Activated naive CD4-positive, alpha-beta T cell treated with anti-CD3 and anti-CD28 coated beads, Interleukin-2, amount 10 ng/mL, durations not matched to agents 7 days and 5 days (primary cell): ENCODE data around the gene EPHA2.

Source experiments
- CTCF ChIA-PET: fragments of 350-600 bp; sonication (Branson Sonifier 250); formaldehyde crosslinking; loops from one replicate; lab custom pipeline; 2021; ENCODE audit warnings: antibody characterized with exemption; lab: Charles Lee
- DNase-seq: peaks from one replicate; pipeline ENCODE4 v3.0.0-alpha.2; 2020
- H3K27ac Mint-ChIP-seq: one replicate; pipeline ENCODE4 v1.8.0; 2021; ENCODE audit warnings: mild to moderate bottlenecking, moderate library complexity, mixed read lengths
- H3K27me3 Mint-ChIP-seq: one replicate; pipeline ENCODE4 v1.8.0; 2021; ENCODE audit warnings: mild to moderate bottlenecking, mixed read lengths
- H3K36me3 Mint-ChIP-seq: one replicate; pipeline ENCODE4 v1.8.0; 2021; ENCODE audit warnings: mixed read lengths
- H3K4me1 Mint-ChIP-seq: one replicate; pipeline ENCODE4 v1.8.0; 2021; ENCODE audit warnings: mixed read lengths
- H3K4me3 Mint-ChIP-seq: one replicate; pipeline ENCODE4 v1.8.0; 2021; ENCODE audit warnings: mild to moderate bottlenecking, moderate library complexity, mixed read lengths
- H3K9me3 Mint-ChIP-seq: one replicate; pipeline ENCODE4 v1.8.0; 2021; ENCODE audit warnings: mixed read lengths

Gene EPHA2

DNA sequence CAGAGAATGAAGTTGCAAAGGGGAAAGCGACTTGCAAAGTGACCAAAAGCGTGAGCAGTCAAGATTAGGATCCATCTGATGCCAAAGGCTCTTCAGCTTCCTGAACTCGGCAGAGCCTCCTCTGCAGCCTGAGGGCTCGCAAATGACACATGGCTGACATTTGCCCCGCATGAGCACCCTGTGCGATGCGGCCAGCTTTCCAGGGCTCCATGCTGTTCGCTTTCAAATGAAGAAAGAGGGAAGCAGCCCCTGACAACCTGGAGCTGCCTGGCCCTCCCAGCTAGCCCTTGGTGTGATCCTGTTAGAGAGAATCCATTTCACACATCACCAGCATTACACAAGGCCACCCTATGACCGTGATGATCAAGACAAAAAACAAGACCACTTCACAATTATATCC is 62.3 kb downstream of the EPHA2 start:
- no peaks in the 10 kb centered on the region for H3K36me3 Mint-ChIP-seq
- CTCF ChIA-PET = interaction anchor here (1.4 to 2.5 kb wide), 2 partner anchors 11 to 15 kb away, joined by 3 to 8 read pairs; no protein-coding TSS in a partner anchor
- no peak overlapping the region for H3K4me3 Mint-ChIP-seq
- H3K27ac Mint-ChIP-seq = no peak overlapping the region
- H3K9me3 Mint-ChIP-seq = no peaks in the 10 kb centered on the region
- DNase-seq = no peak
- H3K4me1 Mint-ChIP-seq = no peaks in the 10 kb centered on the region
- peaks cover 60% of the 10 kb centered on the region for H3K27me3 Mint-ChIP-seq

DNA sequence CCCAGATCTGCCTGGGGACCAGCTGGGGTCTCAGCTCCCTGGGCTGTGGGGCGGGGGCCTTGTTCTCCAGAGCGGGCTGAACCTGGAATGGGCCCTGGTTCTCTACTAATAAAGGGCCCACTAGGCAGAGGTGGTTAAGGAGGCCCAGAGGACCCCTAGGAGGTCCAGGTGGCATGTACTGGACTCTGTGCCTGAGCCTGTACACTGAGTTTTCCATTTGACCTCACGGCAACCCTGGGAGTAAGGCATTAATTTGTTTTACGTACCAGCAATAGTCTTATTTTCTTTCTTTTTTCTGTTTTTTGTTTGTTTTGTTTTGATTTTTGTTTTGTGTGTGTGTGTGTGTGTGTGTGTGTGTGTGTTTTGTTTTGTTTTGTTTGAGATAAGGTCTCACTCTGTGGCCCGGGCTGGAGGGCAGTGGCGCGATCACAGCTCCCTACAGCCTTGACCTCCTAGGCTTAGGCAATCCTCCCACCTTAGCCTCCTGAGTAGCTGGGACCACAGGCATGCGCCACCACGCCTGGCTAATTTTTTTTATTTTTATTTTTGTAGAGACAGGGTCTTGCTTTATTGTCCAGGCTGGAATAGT is 62.9 kb downstream of the EPHA2 start:
- Mint-ChIP-seq H3K4me3 (no peak overlapping the region), H3K27me3 (peaks cover 60% of the 10 kb centered on the region), H3K9me3 (no peaks in the 10 kb centered on the region), H3K36me3 (no peaks in the 10 kb centered on the region), H3K27ac (no peak overlapping the region), H3K4me1 (no peaks in the 10 kb centered on the region)
- CTCF ChIA-PET = interaction anchor here (1.4 to 2.5 kb wide), 2 partner anchors 11 to 14 kb away, joined by 3 to 8 read pairs; no protein-coding TSS in a partner anchor
- no peak for DNase-seq

DNA sequence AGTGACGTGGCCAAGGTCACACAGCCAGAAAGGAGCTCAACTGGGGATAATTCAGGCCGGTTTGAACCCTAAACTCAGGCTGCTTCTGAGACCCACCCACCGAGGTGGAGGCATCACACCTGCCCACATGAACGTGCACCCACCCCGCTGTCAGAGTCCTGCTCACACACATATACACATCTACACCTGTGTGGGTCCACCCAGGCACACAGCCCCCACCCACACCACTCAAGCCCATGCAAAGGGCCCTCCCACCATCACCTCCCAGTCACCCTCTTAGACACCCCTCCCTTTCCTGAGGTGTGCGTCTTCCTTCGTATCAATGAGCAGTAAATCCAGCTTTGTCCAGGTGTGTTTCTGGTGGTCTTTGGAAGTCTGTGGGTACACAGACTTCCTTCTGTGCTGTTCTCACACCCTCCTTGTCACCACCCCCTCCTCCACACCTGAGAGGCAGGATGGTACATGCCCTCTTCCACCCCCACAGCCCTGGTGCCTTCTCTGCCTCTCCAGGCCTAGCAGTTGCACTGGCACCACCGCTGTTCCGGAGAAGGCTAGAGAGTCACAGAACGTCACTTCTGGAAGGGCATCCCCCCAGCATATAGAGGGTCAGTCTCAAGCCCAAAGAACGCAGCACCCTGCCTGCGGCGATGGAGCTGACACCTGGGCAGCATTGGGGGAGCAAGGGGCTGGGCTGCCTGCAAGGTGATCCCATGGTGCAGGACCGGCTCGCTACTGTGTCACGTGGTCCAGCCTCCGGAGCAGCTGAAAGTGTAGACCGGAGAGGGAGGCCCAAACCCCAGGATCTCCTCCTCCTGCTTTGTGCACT is 63.6 kb downstream of the EPHA2 start:
- DNase-seq = no peak
- Mint-ChIP-seq H3K9me3 (no peaks in the 10 kb centered on the region), H3K27me3 (peaks cover 61% of the 10 kb centered on the region), H3K4me3 (no peak overlapping the region), H3K4me1 (no peaks in the 10 kb centered on the region), H3K36me3 (no peaks in the 10 kb centered on the region), H3K27ac (no peak overlapping the region)
- CTCF ChIA-PET = interaction anchor here (1.2 to 2.5 kb wide), 3 partner anchors 10 to 29 kb away, joined by 3 to 8 read pairs (median 3); no protein-coding TSS in a partner anchor

DNA sequence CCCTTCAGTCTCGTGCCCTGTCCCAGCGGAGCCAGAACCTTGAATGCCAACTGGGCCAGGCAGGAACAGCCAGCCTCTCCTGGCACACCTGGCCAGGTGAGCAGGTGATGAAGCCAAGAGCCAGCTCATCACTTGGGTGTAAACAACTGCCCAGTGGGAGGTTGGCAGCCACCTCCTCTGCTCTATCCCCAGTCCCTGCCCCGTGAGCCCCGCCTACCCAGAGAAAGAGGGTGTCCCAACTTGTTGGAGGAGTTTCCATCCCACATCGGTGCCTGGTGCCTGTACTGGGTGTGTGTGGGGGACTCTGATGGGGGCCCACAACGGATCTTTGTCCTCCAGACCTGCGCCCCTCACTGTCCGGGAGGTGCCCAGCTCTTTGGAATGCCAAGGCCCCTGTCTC is 64.6 kb downstream of the EPHA2 start:
- Mint-ChIP-seq H3K27me3 (peaks cover 51% of the 10 kb centered on the region), H3K4me3 (no peak overlapping the region), H3K4me1 (no peaks in the 10 kb centered on the region), H3K9me3 (no peaks in the 10 kb centered on the region), H3K27ac (no peak overlapping the region), H3K36me3 (no peaks in the 10 kb centered on the region)
- no peak for DNase-seq
- CTCF ChIA-PET = interaction anchor here (1.2 to 2.5 kb wide), 2 partner anchors 9 to 30 kb away, joined by 3 to 8 read pairs; no protein-coding TSS in a partner anchor

DNA sequence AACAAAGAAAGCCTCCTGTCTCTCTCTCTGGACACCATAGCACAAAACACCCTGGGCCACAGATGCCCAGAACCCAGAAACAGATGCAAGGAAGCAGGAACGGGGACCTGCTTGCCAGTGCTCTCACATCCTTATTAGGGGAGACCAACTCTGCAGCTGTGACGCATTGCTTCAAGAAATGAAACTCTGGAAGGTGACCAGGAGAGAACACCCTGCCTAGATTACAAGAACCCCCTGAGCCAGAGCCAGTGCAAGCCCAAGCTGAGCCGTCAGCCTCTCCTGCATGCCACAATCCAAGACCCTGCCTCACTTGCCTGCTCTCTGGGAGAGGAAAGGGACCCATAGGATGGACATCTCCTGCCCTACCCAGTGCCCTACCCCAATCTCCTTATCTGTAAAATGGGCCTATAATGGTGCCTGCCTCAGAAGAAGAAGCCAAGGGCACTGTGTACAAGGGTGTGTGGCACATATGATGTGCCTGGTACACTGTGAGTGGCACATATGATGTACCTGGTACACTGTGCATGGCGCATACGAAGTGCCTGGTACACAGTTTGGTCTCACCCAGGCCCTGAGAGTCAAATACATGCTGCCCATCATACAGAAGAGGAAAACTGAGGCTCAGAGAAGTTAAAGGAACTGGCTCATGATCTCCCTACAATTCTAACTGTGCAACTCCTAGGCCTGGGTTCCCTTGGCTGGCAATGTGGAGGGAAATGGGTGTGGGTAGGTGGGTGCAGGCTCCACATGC is 65.6 kb downstream of the EPHA2 start:
- no peaks in the 10 kb centered on the region for H3K36me3 Mint-ChIP-seq
- no peak for DNase-seq

DNA sequence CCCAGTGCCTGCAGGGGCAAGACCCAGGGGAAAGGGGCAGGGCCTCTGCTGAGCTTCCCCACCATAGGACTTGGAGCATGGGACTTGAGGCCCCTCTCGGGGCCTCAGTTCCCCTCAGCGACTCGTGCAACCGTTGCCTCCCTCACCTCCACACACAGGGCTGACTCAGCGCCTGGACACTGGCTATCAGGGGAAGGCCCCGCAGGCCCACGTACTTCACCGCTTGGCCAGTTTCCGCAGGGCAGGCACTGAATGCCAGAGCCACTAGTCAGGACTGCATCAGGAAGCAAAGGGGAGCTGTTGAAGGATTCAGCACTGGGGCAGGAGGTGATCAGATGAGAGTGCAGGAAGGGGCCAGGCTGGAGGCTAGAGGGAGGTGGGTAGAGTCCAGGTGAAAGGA is 66.9 kb downstream of the EPHA2 start:
- CTCF ChIA-PET = interaction anchor here (0.7 kb wide), 1 partner anchor 16 kb away, joined by 3 read pairs; the partner anchor contains the start of gene FAM131C
- Mint-ChIP-seq H3K4me3 (no peak overlapping the region), H3K36me3 (no peaks in the 10 kb centered on the region), H3K27ac (no peak overlapping the region), H3K4me1 (no peaks in the 10 kb centered on the region), H3K27me3 (peaks cover 36% of the 10 kb centered on the region), H3K9me3 (no peaks in the 10 kb centered on the region)
- no peak for DNase-seq

More for the DNA sequence above, 65.6 kb downstream of the EPHA2 start:
- H3K27ac Mint-ChIP-seq = no peak overlapping the region
- no peak overlapping the region for H3K4me3 Mint-ChIP-seq
- no peaks in the 10 kb centered on the region for H3K4me1 Mint-ChIP-seq
- CTCF ChIA-PET = no interaction called here
- no peaks in the 10 kb centered on the region for H3K9me3 Mint-ChIP-seq
- H3K27me3 Mint-ChIP-seq = peaks cover 44% of the 10 kb centered on the region

DNA sequence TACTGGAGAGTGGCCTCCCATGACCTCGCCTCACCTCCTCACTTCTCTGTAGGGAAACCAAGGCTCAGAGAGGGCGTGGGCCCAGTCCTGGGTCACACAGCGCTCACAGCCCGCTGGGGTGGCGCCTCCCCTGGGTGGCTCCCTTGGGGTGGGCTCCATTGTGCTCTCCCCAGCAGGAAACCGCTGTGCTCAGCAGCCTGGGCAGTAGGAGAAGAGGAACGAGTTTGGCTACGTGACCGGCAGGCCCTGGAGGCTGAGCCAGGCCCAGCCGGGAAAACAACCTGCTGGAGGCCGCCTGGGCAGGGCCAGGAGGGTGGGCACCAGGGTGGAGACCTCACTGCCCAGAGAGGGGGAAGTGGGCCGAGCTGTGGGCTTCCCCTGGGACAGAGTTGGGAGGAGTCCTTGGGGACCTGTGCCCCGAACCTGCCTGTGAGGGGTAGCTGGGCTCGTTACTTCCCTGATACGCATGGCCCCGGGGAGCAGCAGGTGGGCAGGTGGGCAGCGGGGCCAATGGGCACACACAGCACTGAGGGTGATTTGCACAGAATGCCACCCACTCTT is 67.4 kb downstream of the EPHA2 start:
- H3K27me3 Mint-ChIP-seq = peaks cover 36% of the 10 kb centered on the region
- no peaks in the 10 kb centered on the region for H3K36me3 Mint-ChIP-seq
- H3K9me3 Mint-ChIP-seq = no peaks in the 10 kb centered on the region
- no peak for DNase-seq
- H3K27ac Mint-ChIP-seq = no peak overlapping the region
- CTCF ChIA-PET = interaction anchor here (0.7 kb wide), 1 partner anchor 15 kb away, joined by 3 read pairs; the partner anchor contains the start of gene FAM131C
- no peak overlapping the region for H3K4me3 Mint-ChIP-seq
- no peaks in the 10 kb centered on the region for H3K4me1 Mint-ChIP-seq

DNA sequence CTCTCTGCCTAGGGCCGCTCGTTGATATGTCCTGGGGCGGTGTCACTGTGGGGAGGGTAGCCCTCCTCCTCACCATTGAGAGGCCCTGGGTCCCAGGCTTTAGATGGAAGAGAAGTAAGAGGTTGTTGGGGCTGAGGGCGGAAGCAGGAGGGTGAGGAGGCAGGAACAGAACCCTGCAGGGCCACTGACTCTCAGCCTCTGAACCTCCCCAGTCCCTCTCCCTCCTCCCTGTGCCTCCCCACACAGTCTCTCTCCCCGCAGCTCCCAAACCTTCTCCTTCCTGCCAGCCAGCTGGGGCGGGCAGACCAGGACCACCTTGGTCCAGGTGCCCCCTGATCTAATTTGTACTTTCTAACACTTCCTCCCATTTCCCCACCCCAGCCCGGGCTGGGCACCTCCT is 68.1 kb downstream of the EPHA2 start:
- Mint-ChIP-seq H3K27ac (no peak overlapping the region), H3K27me3 (peaks cover 38% of the 10 kb centered on the region), H3K9me3 (no peaks in the 10 kb centered on the region), H3K36me3 (no peaks in the 10 kb centered on the region), H3K4me3 (no peak overlapping the region), H3K4me1 (no peaks in the 10 kb centered on the region)
- CTCF ChIA-PET = no interaction called here
- DNase-seq = no peak

DNA sequence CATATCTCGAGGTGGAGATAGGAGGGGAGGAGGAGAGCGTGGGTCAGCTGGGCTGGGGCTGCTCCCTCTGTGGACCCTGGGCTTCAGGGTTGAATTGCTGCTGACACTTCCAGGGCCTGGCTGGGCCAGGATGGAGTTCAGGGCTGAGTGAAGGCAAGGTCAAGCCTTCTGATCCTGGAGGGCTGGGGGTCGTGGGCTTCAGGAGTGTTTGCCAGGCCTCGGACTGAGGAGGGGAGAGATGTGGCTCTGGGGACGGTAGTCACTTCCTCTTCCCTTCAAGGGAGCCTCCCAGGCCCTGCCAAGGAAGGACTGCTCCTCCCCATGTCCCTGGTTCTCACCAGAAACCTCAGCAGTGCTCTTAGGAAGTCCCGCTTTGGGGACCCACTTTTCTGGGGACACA is 70.3 kb downstream of the EPHA2 start:
- peaks cover 28% of the 10 kb centered on the region for H3K27me3 Mint-ChIP-seq
- CTCF ChIA-PET = no interaction called here
- H3K36me3 Mint-ChIP-seq = no peaks in the 10 kb centered on the region

DNA sequence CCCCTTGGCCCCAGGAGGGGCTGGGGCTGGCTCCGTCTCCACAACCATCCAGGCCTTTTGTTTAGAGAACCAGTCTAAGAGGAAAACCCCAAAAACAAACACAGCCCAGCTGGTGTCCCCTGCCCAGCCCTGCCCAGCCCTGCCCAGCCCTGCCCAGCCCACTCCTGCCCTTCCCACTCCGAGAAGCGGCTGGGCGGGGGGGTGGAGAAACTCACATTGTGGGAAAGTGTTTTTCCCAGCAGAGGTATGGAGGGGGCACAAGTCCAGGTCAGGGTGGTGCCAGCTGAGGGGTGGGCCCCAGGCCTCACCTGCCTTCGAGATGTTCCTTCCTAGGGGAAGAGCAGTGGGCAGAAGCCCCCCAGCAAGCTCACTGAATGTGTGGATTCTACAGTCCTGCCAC is 72.4 kb downstream of the EPHA2 start:
- Mint-ChIP-seq H3K27ac (no peak overlapping the region), H3K27me3 (peaks cover 21% of the 10 kb centered on the region), H3K4me3 (no peak overlapping the region), H3K9me3 (no peaks in the 10 kb centered on the region), H3K4me1 (peaks cover 8% of the 10 kb centered on the region), H3K36me3 (no peaks in the 10 kb centered on the region)
- CTCF ChIA-PET = interaction anchor here (1.0 to 10.7 kb wide), 6 partner anchors 10 to 279 kb away, joined by 3 to 275 read pairs (median 8); partner anchors contain the start of genes FAM131C and FBXO42
- DNase-seq = no peak

More for the DNA sequence above, 70.3 kb downstream of the EPHA2 start:
- Mint-ChIP-seq H3K27ac (no peak overlapping the region), H3K4me3 (no peak overlapping the region), H3K9me3 (no peaks in the 10 kb centered on the region), H3K4me1 (peaks cover under 1% of the 10 kb centered on the region)
- DNase-seq = no peak

DNA sequence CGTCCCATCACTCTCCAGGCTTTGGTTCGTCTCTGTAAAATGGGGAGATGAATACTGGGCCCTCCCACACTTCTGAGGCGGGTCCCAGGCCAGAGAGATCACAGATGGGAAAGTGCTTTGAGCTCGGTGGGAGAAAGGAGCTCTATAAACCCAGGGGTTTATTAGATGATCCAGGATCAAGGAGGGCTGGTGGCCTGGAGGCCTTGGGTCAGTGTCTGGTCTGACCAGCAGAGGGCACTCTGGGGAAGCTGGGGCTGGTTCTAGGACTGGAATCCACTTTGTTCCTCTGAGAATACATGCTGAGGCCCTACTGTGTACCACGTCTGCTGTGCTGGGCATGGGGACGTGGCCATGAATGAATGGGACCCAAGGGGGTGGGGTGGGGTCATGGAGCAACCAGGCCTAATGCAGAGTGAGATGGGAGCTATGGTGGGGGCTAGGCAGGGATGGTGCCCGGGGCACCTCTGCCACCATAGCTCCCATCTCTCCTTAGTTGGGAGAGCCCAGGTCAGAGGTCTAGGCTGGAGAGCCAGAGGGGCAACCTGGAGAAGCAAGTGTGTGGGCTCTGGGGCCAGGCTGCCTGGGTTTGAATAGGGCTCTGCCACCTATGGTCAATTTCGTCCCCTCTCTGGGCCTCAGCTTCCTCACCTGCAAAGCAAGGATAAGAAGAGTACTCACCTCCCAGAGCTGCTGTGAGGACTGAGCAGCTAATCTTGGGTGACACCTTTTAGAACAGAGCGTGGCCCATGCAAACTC is 73.4 kb downstream of the EPHA2 start:
- peaks cover 8% of the 10 kb centered on the region for H3K4me1 Mint-ChIP-seq
- peaks cover 21% of the 10 kb centered on the region for H3K27me3 Mint-ChIP-seq
- no peaks in the 10 kb centered on the region for H3K36me3 Mint-ChIP-seq
- H3K4me3 Mint-ChIP-seq = no peak overlapping the region
- no peak overlapping the region for H3K27ac Mint-ChIP-seq
- CTCF ChIA-PET = interaction anchor here (0.5 to 10.7 kb wide), 21 partner anchors 10 to 282 kb away, joined by 3 to 275 read pairs (median 4); partner anchors contain the start of genes ARHGEF19, FAM131C and FBXO42
- peak; percentile 80 for DNase-seq
- no peaks in the 10 kb centered on the region for H3K9me3 Mint-ChIP-seq

DNA sequence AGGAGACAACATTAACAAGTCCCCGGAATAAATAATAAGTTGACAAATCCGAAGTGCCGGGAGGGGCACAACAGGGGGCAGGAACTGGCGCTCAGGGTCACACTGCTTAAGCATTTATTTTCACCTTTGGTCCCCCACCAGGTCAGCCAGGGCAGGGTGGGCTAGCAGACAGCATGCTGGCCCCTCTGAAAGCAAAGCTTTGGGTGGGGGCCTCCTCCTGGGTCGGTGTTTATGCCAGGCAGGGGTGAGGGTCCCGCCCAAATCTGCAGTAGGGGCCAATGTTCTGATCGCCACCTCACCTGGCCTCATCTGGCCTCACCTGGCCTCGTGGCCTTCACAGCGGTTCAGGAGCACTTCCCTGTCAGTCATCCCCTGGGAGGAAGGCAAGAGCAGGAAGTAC is 74.2 kb downstream of the EPHA2 start:
- Mint-ChIP-seq H3K9me3 (no peaks in the 10 kb centered on the region), H3K27me3 (peaks cover 24% of the 10 kb centered on the region), H3K4me3 (no peak overlapping the region), H3K4me1 (peaks cover 8% of the 10 kb centered on the region), H3K27ac (no peak overlapping the region), H3K36me3 (no peaks in the 10 kb centered on the region)
- DNase-seq = no peak
- CTCF ChIA-PET = interaction anchor here (0.9 to 10.7 kb wide), 18 partner anchors 9 to 283 kb away, joined by 3 to 275 read pairs (median 4); partner anchors contain the start of genes FAM131C and FBXO42
